ENCODE results near the gene SYCE3. TPM values are rescaled to one million over a fixed set of nuclear protein-coding genes. Genes with fewer than 3 reads are reported as not detected.

SYCE3 gene
- total and polyA plus RNA-seq, 9 of the 15 experiments (the other 6 are each of a cell fraction or from before 2014, with no cell fraction given) = 0.56 TPM; not detected in 8

DNA sequence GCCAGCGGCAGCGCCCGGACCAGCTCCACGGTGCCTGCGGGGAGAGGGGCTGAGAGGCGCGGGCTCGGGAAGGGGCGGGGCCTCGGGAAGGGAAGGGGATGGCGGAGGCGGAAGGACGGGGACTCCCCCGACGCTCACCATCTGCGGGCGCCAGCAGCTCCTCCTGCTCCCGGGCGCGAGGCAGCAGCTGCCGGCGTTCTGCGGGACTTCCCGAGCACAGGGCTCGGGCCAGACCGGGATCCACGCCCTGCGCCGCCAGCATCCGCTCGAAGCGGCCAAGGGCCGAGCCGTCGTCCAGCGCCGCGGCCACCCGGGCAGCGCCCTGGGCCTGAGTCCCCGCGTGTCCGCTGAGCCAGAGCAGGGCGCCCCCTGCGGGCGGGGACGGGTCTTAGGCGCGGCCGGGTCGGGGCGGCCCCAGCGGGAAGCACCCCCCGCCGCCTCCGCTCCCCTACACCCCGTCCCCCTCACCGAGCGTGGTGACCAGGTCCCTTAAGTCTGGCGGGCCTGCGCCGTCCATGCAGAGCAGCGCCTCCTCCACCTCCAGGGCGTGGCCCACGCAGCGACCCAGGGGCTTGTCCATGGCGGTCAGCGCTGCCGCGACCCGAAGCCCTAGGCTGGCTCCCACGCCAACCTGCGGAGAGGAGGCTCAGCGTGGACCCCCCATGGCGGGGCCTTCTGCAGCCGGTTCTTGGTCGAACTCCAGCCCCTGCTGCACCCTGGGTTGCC, 36.4 kb downstream of the SYCE3 start (continued):
- 0 out of 2 replicates have a peak, but pooled peaks have one; percentile 18 for TF ChIP-seq RREB1 (CRISPR knock-in tag; IDR thresholded peaks at IDR 0.05)
- no peak for TF ChIP-seq ZC3H4 (CRISPR knock-in tag; IDR thresholded peaks at IDR 0.05; ENCODE audit: borderline replicate concordance)
- TF ChIP-seq GATAD2B (IDR thresholded peaks at IDR 0.05; ENCODE audit: borderline replicate concordance) = peak; percentile 79; the same call in 1 of the 2 replicates
- no peak for TF ChIP-seq FOXO4 (CRISPR knock-in tag; IDR thresholded peaks at IDR 0.05)
- no peak for TF ChIP-seq PURB (CRISPR knock-in tag; IDR thresholded peaks at IDR 0.05; ENCODE audit: low read depth)
- no peak for TF ChIP-seq ZNF644 (tag; IDR thresholded peaks at IDR 0.05; ENCODE audit: low read depth)
- no peak for TF ChIP-seq ZNF224 (CRISPR knock-in tag; IDR thresholded peaks at IDR 0.05)
- peak; percentile 54 for TF ChIP-seq RBFOX2 (IDR thresholded peaks at IDR 0.05; ENCODE audit: low read depth, low read length)
- TF ChIP-seq FIP1L1 (IDR thresholded peaks at IDR 0.05; ENCODE audit: low read depth, low read length, poor library complexity, severe bottlenecking) = no peak
- TF ChIP-seq CBFB (CRISPR knock-in tag; IDR thresholded peaks at IDR 0.05) = no peak
- no peak for TF ChIP-seq ZNF124 (CRISPR knock-in tag; IDR thresholded peaks at IDR 0.05)
- no peak for TF ChIP-seq ATF1 (CRISPR knock-in tag; IDR thresholded peaks at IDR 0.05)
- 0 out of 2 replicates have a peak, but pooled peaks have one; percentile 17 for TF ChIP-seq ATF1 (tag; IDR thresholded peaks at IDR 0.05)
- TF ChIP-seq CBFA2T2 (conservative IDR thresholded peaks at IDR 0.05) = no peak
- no peak for TF ChIP-seq CCNT2 (IDR thresholded peaks at IDR 0.05; ENCODE audit: borderline replicate concordance, extremely low read depth, insufficient read length, low read depth, low read length)
- peak in 2 of 3 experiments; percentile 35 to 39 for TF ChIP-seq YY1 (IDR thresholded peaks at IDR 0.05; ENCODE audit: borderline replicate concordance in 1 of 3, control insufficient read depth in 1 of 3, extremely low read depth in 1 of 3, insufficient read depth in 3 of 3, insufficient read length in 1 of 3, insufficient replicate concordance in 2 of 3, low read depth in 1 of 3, low read length in 2 of 3)
- TF ChIP-seq RBM25 (IDR thresholded peaks at IDR 0.05; ENCODE audit: low read depth, low read length, severe bottlenecking) = peak; percentile 9
- TF ChIP-seq ZNF311 (CRISPR knock-in tag; IDR thresholded peaks at IDR 0.05) = no peak

Data from K562 (cell line).